Measurements from ENCODE around the gene ANKRD44. TPM values are rescaled to one million over a fixed set of nuclear protein-coding genes. Genes with fewer than 3 reads are reported as not detected.
"Not testable (repeated sequence)": the region's sequence is repeated elsewhere in the genome, so short reads cannot be mapped to it uniquely, and the experiment has no call there.

Gene ANKRD44
- total RNA-seq, 6 experiments from 2014 or later = 3.8 to 5.7 (median 4.7) TPM

- H3K4me3 Mint-ChIP-seq = no peak overlapping the region
- H3K27me3 Mint-ChIP-seq (ENCODE audit: insufficient read depth) = no peaks in the 10 kb centered on the region; the same call in 1 of the 2 replicates
- peaks cover 9% of the 10 kb centered on the region for H3K4me1 Mint-ChIP-seq (ENCODE audit: low read depth)
- TF ChIP-seq CTCF (IDR thresholded peaks at IDR 0.05) = no peak
- no peak for DNase-seq
- H3K9me3 Mint-ChIP-seq = no peaks in the 10 kb centered on the region
- H3K36me3 Mint-ChIP-seq (ENCODE audit: low read depth) = peaks cover 10% of the 10 kb centered on the region
- H3K27ac Mint-ChIP-seq = no peak overlapping the region
Measured at GRCh38 chr2:197297266-197297665, 13.3 kb downstream of the ANKRD44 start.

- TF ChIP-seq CTCF (IDR thresholded peaks at IDR 0.05) = no peak
- Mint-ChIP-seq H3K27me3 (ENCODE audit: insufficient read depth) (no peaks in the 10 kb centered on the region; the same call in 1 of the 2 replicates), H3K27ac (no peak overlapping the region), H3K4me1 (ENCODE audit: low read depth) (peaks cover 9% of the 10 kb centered on the region), H3K9me3 (peaks cover 1% of the 10 kb centered on the region; the same call in 1 of the 2 replicates), H3K36me3 (ENCODE audit: low read depth) (peaks cover 12% of the 10 kb centered on the region), H3K4me3 (no peak overlapping the region)
- no peak for DNase-seq
Measured at GRCh38 chr2:197296835-197297234, 13.7 kb downstream of the ANKRD44 start.

- Mint-ChIP-seq H3K27me3 (ENCODE audit: insufficient read depth) (no peaks in the 10 kb centered on the region), H3K36me3 (ENCODE audit: low read depth) (peaks cover 11% of the 10 kb centered on the region), H3K27ac (no peak overlapping the region), H3K9me3 (peaks cover 3% of the 10 kb centered on the region; the same call in 1 of the 2 replicates), H3K4me1 (ENCODE audit: low read depth) (peaks cover 9% of the 10 kb centered on the region), H3K4me3 (no peak overlapping the region)
- no peak for TF ChIP-seq CTCF (IDR thresholded peaks at IDR 0.05)
- no peak for DNase-seq
Measured at GRCh38 chr2:197294260-197294659, 16.3 kb downstream of the ANKRD44 start.

GRCh38 chr2:197293252-197294007 lies 17.1 kb downstream of the ANKRD44 start:
- H3K36me3 Mint-ChIP-seq (ENCODE audit: low read depth) = peaks cover 9% of the 10 kb centered on the region; the same call in 1 of the 2 replicates
- H3K27ac Mint-ChIP-seq = no peak overlapping the region
- no peak overlapping the region for H3K4me3 Mint-ChIP-seq
- DNase-seq = no peak
- peaks cover 10% of the 10 kb centered on the region for H3K4me1 Mint-ChIP-seq (ENCODE audit: low read depth)
- TF ChIP-seq CTCF (IDR thresholded peaks at IDR 0.05) = no peak
- H3K9me3 Mint-ChIP-seq = peaks cover 3% of the 10 kb centered on the region; the same call in 1 of the 2 replicates
- no peaks in the 10 kb centered on the region for H3K27me3 Mint-ChIP-seq (ENCODE audit: insufficient read depth)

GRCh38 chr2:197292619-197293018 lies 18.0 kb downstream of the ANKRD44 start:
- peaks cover 18% of the 10 kb centered on the region for H3K4me1 Mint-ChIP-seq (ENCODE audit: low read depth)
- no peaks in the 10 kb centered on the region for H3K27me3 Mint-ChIP-seq (ENCODE audit: insufficient read depth)
- TF ChIP-seq CTCF (IDR thresholded peaks at IDR 0.05) = no peak
- H3K27ac Mint-ChIP-seq = no peak overlapping the region
- H3K36me3 Mint-ChIP-seq (ENCODE audit: low read depth) = peaks cover 9% of the 10 kb centered on the region; the same call in 1 of the 2 replicates
- no peak for DNase-seq
- H3K4me3 Mint-ChIP-seq = no peak overlapping the region
- H3K9me3 Mint-ChIP-seq = peaks cover 3% of the 10 kb centered on the region; the same call in 1 of the 2 replicates

- not testable (repeated sequence) for H3K9me3 Mint-ChIP-seq
Measured at GRCh38 chr2:197287596-197287932, 23.0 kb downstream of the ANKRD44 start.

More at GRCh38 chr2:197287596-197287932, 23.0 kb downstream of the ANKRD44 start:
- Mint-ChIP-seq H3K4me3 (peak overlapping the region; percentile 57), H3K27ac (peak overlapping the region; percentile 66), H3K4me1 (ENCODE audit: low read depth) (peaks cover 29% of the 10 kb centered on the region)
- DNase-seq; H3K27me3 Mint-ChIP-seq (ENCODE audit: insufficient read depth); H3K36me3 Mint-ChIP-seq (ENCODE audit: low read depth): not testable (repeated sequence)

Data from HFFc6 (cell line).